B cell (primary cell): ENCODE data around the gene CHIC2. TPM values are rescaled to one million over a fixed set of nuclear protein-coding genes. Genes with fewer than 3 reads are reported as not detected.

Experiments
- ATAC-seq: fragments of 200-7000 bp; cut with Tn5 transposase; one replicate; pipeline ENCODE4 v1.10.0; 2021; ENCODE audit warnings: low read depth, mild to moderate bottlenecking, moderate number of reproducible peaks, moderate library complexity
- CTCF ChIA-PET: fragments of 350-600 bp; sonication (Branson Sonifier 250); formaldehyde crosslinking; loops from one replicate; lab custom pipeline; 2021; ENCODE audit warnings: antibody characterized with exemption, inconsistent platforms; lab: Charles Lee
- POLR2A ChIA-PET: fragments of 350-600 bp; sonication (Branson Sonifier 250); formaldehyde crosslinking; loops from one replicate; lab custom pipeline; 2021; ENCODE audit warnings: antibody characterized with exemption; lab: Charles Lee
- DNase-seq: peaks from one replicate; pipeline ENCODE4 v3.0.0; 2013
- H2AFZ ChIP-seq: 2 replicates; pipeline ENCODE4 v1.6.1; 2012; ENCODE audit warnings: mild to moderate bottlenecking, low read depth, low read length; ENCODE audit not compliant: insufficient read depth, poor library complexity, severe bottlenecking
- H3K27ac ChIP-seq, 2 donors: 1 replicate in 1 of 2; 2 replicates in 1 of 2; pipeline ENCODE4 v1.5.1; 2012 to 2013; ENCODE audit warnings: low read length in 2 of 2, mild to moderate bottlenecking in 2 of 2, moderate library complexity in 1 of 2
- H3K27me3 ChIP-seq, 4 experiments: fragments of 200-600 bp in 1 of 4; sonication (generic) in 1 of 4; replicated peaks in 1 of 4; 1 replicate in 2 of 4; 2 replicates in 2 of 4; pipeline versions ENCODE4 v1.6.1 to v1.7.0; 2013 to 2016; ENCODE audit warnings: low read length in 3 of 4, mild to moderate bottlenecking in 2 of 4, mixed read lengths in 1 of 4, moderate library complexity in 1 of 4; ENCODE audit not compliant: insufficient read depth in 4 of 4, control insufficient read depth in 3 of 4; ENCODE audit errors: control extremely low read depth in 1 of 4
- H3K36me3 ChIP-seq, 2 experiments: replicated peaks in 1 of 2; 1 replicate in 1 of 2; 2 replicates in 1 of 2; pipeline versions ENCODE4 v1.6.1 to v1.7.1; 2013; ENCODE audit warnings: low read length in 1 of 2; ENCODE audit not compliant: insufficient read depth in 2 of 2, control insufficient read depth in 1 of 2; ENCODE audit errors: control extremely low read depth in 1 of 2, extremely low read depth in 1 of 2
- H3K4me1 ChIP-seq, 2 donors: fragments of 200-600 bp in 1 of 2; sonication (generic) in 1 of 2; 1 replicate in 1 of 2; 2 replicates in 1 of 2; pipeline versions ENCODE4 v1.5.1 to v1.6.1; 2013 to 2017; ENCODE audit warnings: low read length in 2 of 2; ENCODE audit not compliant: control insufficient read depth in 2 of 2, insufficient read depth in 2 of 2
- H3K4me2 ChIP-seq: replicated peaks from 2 replicates; pipeline ENCODE3; 2012; ENCODE audit warnings: mild to moderate bottlenecking, low read depth, low read length; ENCODE audit not compliant: poor library complexity, severe bottlenecking
- H3K4me3 ChIP-seq, 5 experiments: fragments of 200-600 bp in 1 of 5; sonication (generic) in 1 of 5; 1 replicate in 3 of 5; 2 replicates in 2 of 5; pipeline versions ENCODE4 v1.5.1 to v1.7.0; 2011 to 2016; ENCODE audit warnings: low read length in 4 of 5, mild to moderate bottlenecking in 4 of 5, low read depth in 2 of 5, control low read depth in 1 of 5, moderate library complexity in 1 of 5; ENCODE audit not compliant: insufficient read depth in 1 of 5; ENCODE audit errors: control extremely low read depth in 1 of 5, extremely low read depth in 1 of 5
- H3K79me2 ChIP-seq: fragments of 200-600 bp; sonication (generic); one replicate; pipeline ENCODE4 v1.6.0; 2016; ENCODE audit warnings: low read length; ENCODE audit not compliant: control insufficient read depth, insufficient read depth
- H3K9ac ChIP-seq: fragments of 200-600 bp; sonication (generic); 2 replicates; pipeline ENCODE4 v1.6.1; 2017; ENCODE audit warnings: mild to moderate bottlenecking, low read length, moderate library complexity
- H3K9me3 ChIP-seq, 3 donors: one replicate each; pipeline versions ENCODE4 v1.6.1 to v1.7.1; 2013; ENCODE audit warnings: low read length in 2 of 3; ENCODE audit not compliant: control insufficient read depth in 2 of 3, insufficient read depth in 1 of 3; ENCODE audit errors: control extremely low read depth in 1 of 3
- H4K20me1 ChIP-seq: 2 replicates; pipeline ENCODE4 v1.6.0; 2012; ENCODE audit warnings: mild to moderate bottlenecking, low read length; ENCODE audit not compliant: insufficient read depth, control insufficient read depth, poor library complexity, severe bottlenecking
- H3K27ac Mint-ChIP-seq: one replicate; pipeline ENCODE4 v1.8.0; 2021; ENCODE audit warnings: mixed read lengths
- H3K27me3 Mint-ChIP-seq: one replicate; pipeline ENCODE4 v1.8.0; 2021; ENCODE audit warnings: mixed read lengths
- H3K4me1 Mint-ChIP-seq: one replicate; pipeline ENCODE4 v1.8.0; 2021; ENCODE audit warnings: mixed read lengths
- H3K4me3 Mint-ChIP-seq: one replicate; pipeline ENCODE4 v1.8.0; 2021; ENCODE audit warnings: mixed read lengths
- H3K9me3 Mint-ChIP-seq: one replicate; pipeline ENCODE4 v1.8.0; 2022; ENCODE audit warnings: mixed read lengths; ENCODE audit not compliant: insufficient read depth
- CTCF ChIP-seq: fragments of 200-600 bp; IDR thresholded peaks from one replicate; pipeline ENCODE4 v1.8.0; 2022; ENCODE audit warnings: antibody characterized with exemption, mild to moderate bottlenecking
- EZH2 ChIP-seq: IDR thresholded peaks from 2 replicates; pipeline ENCODE4 v1.6.1; 2012; ENCODE audit warnings: borderline replicate concordance, low read depth, mild to moderate bottlenecking, moderate library complexity, low read length; ENCODE audit not compliant: insufficient read depth, poor library complexity, severe bottlenecking
- WGBS: methylation state at CpG from one replicate; pipeline ENCODE4 v1.1.5; 2013; ENCODE audit warnings: missing lambda C conversion rate; ENCODE audit not compliant: insufficient coverage; 5-methylcytosine and 5-hydroxymethylcytosine counted together
- intact Hi-C: fragments of 100-400 bp; cut with micrococcal nuclease; formaldehyde crosslinking; loops from one replicate; pipeline ENCODE4 v1.10.0; 2022
- polyA plus RNA-seq: library from polyadenylated mRNA; depleted of rRNA; stranded (reverse); fragments of >200 nt; gene quantifications from 2 replicates; pipeline ENCODE4 v1.2.3, GENCODE V29; 2012
- total RNA-seq, 2 donors: library from RNA; stranded (reverse); fragments of 120-200 nt in 1 of 2; gene quantifications; 1 replicate in 1 of 2; 2 replicates in 1 of 2; pipeline versions ENCODE4 v1.2.3 to v1.2.4, GENCODE V29; 2013 to 2022

CHIC2 gene
- total and polyA plus RNA-seq, 2 donors (not counting 1 experiment from before 2014, with no cell fraction given) = 20.2 to 37.7 TPM

GRCh38 chr4:54110019-54110416 is 45.6 kb upstream of the CHIC2 start:
- Histone ChIP-seq H3K4me1 (peaks cover 22 to 28% of the 10 kb centered on the region in 2 donors), H3K9ac (no peak overlapping the region), H3K4me2 (peak overlapping the region; percentile 59), H2AFZ (peak overlapping the region; percentile 10), H3K4me3 (no peak overlapping the region), H3K27ac (no peak overlapping the region), H3K79me2 (no peaks in the 10 kb centered on the region), H3K36me3 (no peaks in the 10 kb centered on the region), H3K27me3 (peaks cover 1 to 65% (median 50%) of the 10 kb centered on the region in 4 experiments), H4K20me1 (no peaks in the 10 kb centered on the region), H3K9me3 (peaks cover 0 to 20% (median 0%) of the 10 kb centered on the region in 3 donors)
- ATAC-seq = no peak
- Mint-ChIP-seq H3K4me1 (peaks cover 30% of the 10 kb centered on the region), H3K9me3 (no peaks in the 10 kb centered on the region), H3K4me3 (peak overlapping the region; percentile 58), H3K27ac (no peak overlapping the region), H3K27me3 (peaks cover 71% of the 10 kb centered on the region)
- TF ChIP-seq CTCF (no peak), EZH2 (no peak)
- intact Hi-C loops = no loop called here
- ChIA-PET CTCF (interaction anchor here (1.2 kb wide), 1 partner anchor 124 kb away, joined by 4 read pairs; no protein-coding TSS in a partner anchor), POLR2A (no interaction called here)
- WGBS = 25% methylated on average over 5 of the region's 10 CpGs
- DNase-seq = no peak

GRCh38 chr4:54109241-54110018 is 45.0 kb upstream of the CHIC2 start:
- peaks cover 36% of the 10 kb centered on the region for H3K4me1 Mint-ChIP-seq
- H3K27me3 Mint-ChIP-seq = peaks cover 74% of the 10 kb centered on the region
- H3K9me3 Mint-ChIP-seq = no peaks in the 10 kb centered on the region
- POLR2A ChIA-PET = no interaction called here
- intact Hi-C loops = no loop called here
- H3K79me2 ChIP-seq = no peaks in the 10 kb centered on the region
- no peaks in the 10 kb centered on the region for H4K20me1 ChIP-seq
- H3K4me1 ChIP-seq = peaks cover 22 to 33% of the 10 kb centered on the region in 2 donors
- peaks cover 1 to 69% (median 56%) of the 10 kb centered on the region in 4 experiments for H3K27me3 ChIP-seq
- ATAC-seq (no peak), DNase-seq (peak; percentile 22)
- 8% methylated on average over 41 of the region's 51 CpGs for WGBS
- H3K27ac Mint-ChIP-seq = no peak overlapping the region
- peak overlapping the region; percentile 26 for H3K4me3 Mint-ChIP-seq
- H3K36me3 ChIP-seq = no peaks in the 10 kb centered on the region
- H3K9me3 ChIP-seq = peaks cover 0 to 19% (median under 1%) of the 10 kb centered on the region in 3 donors
- no peak overlapping the region for H3K27ac ChIP-seq
- no peak for TF ChIP-seq CTCF
- no peak for TF ChIP-seq EZH2
- peak overlapping the region; percentile 59 for H3K4me2 ChIP-seq
- CTCF ChIA-PET = interaction anchor here (1.1 to 1.2 kb wide), 2 partner anchors 124 to 125 kb away, joined by 3 to 4 read pairs; no protein-coding TSS in a partner anchor
- peak overlapping the region; percentile 10 for H2AFZ ChIP-seq
- H3K9ac ChIP-seq = no peak overlapping the region
- no peak overlapping the region for H3K4me3 ChIP-seq
